Measurements from ENCODE around the gene KCNMA1.

The KCNMA1 gene

DNA sequence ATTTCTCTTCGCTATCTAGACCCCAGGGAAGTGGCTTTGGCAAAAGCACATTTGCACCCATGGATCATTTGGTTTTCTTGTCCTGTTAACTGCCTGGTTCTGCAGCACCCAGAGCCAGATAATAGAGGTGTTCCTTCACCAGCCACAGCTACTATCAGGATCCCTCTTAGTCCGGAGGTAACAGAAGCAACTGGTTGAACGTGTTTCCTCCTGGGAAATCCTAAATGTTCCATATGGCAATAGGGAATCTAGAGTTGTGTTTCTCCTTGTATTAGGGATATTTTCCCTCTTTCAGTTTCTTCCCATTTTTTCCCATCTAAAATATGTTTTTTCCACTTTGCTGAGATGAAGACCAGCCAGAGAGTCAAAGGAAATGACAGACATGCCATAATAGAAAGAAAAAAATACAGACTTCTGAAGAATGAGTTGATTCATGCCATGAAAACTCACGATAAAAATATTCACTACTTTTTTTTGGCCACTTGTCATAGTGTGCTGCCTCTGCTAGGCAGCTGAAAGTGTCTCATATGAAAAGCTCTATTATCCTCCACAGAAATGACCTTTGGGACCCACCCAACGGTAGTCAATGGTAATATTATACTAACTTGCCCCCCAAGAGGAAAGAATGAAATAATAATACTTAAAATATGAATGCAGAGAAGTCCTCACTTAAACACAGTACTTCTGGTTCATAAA, 472.8 kb downstream of the KCNMA1 start:
- no peak for DNase-seq

DNA sequence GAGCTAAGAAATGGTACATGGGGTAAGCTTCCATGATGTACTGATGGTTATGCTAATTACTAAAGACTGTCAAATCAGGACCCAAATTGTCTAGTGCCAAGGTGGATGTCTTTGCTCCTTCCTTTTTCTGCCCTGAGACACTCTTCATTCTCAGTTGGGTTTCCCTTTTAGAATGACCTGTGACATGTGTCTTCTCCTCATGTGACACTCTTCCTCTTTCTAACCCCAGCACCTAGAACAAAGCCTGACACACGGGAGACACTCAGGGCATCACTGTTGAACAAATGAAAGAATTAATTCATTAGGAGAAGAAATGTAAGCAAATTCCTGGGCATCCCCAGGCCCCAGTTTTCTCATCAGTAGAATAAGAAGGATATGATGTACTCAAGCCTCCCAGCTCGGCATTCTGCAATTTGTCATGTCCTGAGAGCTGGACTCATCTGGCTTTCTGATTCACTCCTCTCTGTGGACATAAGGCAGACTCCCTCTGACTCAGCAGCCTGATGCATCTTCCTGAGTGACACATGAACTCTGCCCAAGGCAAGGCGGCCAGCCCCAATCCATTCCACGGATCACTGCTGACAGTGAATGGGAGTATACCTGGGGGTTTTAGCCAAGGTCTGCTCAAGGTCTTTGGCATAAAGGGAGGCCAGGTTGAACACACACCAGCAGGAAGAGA, 473.8 kb downstream of the KCNMA1 start:
- peak in 1 of 2 experiments; percentile 7 for DNase-seq

DNA sequence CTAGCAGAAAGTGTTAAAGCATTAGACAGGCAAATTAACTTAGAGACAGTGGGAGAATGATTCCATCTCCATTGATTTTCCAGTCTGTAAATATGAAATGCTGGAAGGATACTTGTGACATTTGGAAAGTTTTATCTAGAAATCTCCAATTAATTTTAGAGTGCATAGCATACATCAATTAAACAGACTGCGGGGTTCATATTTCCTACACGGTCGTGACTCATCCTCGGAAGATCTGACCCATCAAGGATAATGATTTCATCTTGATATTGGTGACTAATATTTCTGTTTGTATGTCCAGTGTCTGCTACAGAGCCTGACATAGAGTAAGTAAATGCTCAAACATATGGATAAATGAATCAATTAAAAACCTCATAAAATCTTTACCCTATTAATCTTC, 474.9 kb downstream of the KCNMA1 start:
- DNase-seq = no peak

DNA sequence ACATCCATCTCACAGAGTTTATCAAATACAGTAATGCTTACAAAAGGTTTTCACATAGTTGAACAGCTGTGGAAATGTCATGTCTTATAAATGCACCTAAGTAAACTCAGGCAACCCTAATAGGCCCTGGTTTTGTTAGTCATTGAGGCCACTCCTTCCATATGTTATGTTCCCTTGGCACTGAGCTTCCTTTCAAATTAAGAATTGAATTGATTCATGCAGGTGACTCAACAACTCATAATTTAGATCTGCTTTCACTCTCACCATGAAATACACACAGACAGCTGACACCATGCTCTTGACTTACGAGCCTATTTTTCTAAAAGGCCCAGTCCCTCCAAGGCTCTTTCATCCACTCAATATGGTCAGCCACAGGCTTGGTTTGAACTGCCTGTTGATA, 476.9 kb downstream of the KCNMA1 start:
- DNase-seq = peak in 1 of 2 experiments; percentile 15

DNA sequence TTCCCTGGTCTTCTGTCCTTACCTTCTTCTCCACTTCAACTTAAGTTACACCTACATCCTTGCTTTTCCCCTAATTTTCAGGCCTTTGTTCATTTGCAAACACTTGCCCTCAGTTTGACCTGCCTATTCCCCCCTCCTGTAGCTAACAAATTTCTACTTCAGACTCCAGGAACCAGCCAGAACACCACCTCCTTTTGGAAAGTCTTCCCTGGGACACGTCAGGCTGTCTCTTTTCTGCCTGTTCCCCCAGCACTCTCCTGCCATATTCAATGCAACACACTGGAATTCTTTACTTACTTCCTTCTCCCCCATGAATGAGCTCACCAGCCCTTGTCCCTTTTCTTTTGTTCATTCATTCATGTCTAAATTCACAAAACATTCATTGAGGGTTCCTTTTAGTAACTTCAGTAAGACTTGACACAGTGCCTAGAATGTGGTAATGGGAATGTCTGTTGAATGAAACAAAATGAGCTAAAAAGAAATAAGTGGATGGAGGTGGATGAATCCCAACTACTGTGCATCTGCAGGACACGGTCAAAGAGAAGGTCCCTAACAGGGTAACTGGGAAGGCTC, 478.0 kb downstream of the KCNMA1 start:
- DNase-seq = no peak

DNA sequence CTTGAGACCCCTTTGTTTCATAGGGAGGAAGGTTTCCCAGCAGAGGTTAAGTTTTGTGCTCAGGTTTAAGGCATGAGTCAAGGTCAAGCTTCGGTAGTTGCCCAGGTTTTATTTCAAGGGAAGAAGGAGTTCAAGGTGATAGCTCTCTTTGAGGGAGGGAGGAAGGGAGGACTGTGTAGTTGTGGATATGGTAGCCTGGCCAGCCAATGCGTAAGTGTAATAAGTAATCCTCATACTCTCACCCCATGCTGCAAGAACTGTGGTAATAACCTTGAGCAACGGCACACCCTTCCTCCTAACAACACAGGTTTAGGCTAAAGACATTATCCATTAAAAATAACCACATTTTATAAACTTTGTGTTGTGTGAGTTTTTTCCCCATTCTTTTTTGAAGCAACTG, 478.9 kb downstream of the KCNMA1 start:
- no peak for DNase-seq

DNA sequence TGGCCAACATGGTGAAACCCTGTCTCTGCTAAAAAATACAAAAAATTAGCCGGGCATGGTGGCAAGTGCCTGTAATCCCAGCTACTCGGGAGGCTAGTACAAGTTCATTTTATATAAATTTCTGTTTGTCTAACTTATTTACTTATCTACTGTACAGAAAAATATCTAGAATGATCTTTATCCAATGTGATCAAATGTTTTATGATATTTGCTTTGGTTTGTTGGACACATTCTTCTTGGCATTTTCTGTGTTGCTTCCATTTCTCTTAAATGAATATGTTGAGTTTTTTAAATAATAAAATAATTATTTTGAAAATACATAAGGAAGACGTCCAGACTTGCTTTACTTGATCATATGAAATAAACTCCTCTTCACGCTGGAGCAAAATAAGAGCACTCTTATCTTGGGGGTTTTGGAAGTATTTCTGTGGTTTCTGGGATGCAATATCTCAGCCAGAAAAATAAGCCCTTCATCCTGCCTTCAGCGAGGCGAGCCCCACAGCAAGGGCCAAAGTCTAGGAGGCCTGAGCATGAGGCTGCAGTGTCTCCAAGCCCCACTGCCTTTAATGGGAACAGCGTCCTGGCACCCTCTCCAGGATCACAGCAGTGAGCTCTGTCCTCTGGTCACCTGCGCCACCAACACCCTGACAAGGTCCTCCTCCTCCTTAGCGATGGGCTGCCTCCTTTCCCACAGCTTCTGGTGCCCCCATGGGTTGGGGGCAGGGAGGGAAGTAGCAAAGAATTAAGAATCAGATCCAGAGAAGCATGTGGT, 480.2 kb downstream of the KCNMA1 start:
- DNase-seq = no peak

DNA sequence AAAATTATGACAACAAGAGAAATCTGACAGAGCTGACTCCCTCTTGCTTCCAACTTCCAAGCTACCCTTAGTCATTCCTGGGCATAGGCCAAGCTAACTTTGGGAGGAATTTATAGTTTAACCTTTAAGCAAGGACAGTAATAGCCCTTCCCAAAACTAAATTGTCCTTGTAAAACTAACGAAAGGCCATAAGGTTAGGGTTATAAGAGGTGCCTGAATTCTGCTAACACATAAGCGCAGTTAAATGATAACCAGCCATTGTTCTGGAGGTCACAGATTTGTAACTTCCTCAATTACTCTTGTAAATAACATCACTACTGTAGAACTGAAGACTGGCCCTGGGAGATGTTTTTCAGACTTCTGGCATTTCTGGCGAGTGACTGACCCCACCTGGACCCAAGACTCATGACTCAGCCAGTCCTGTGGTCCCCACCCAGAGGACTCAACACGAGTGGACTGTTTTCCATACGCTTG, 481.2 kb downstream of the KCNMA1 start:
- no peak for DNase-seq

DNA sequence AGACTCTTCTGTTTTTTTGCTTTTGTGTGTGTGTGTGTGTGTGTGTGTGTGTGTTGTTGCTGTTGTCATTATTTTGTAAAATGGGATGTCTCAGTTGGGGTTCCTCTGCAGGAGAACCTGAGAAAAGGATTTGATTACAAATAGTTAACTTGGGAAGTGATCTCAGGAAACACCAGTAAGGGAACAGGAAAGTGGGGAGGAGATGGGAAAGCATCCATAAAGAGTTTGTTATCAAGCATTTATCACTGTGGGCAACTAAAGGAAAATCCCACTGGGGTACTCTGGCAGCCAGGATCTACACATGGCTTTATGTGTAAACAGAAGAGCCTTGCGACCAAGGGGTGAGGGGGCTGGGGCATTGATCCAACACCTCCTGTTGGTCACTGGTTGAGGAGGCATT, 485.4 kb downstream of the KCNMA1 start:
- DNase-seq = no peak

DNA sequence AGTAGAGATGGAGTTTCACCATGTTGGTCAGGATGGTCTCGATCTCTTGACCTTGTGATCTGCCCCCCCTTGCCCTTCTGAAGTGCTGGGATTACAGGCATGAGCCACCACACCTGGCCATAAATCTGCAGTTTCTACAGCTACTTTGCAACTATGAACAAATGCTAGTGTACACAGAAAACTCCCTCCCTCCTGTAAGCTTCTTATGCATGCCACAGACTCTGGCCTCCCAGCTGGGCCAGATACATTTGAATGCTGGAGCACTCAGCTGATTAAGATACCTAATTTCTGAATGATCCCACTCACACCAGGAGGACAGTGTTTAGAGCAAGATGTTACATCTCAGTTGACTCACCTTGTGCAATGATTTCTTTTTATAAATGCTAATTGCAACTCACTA, 486.2 kb downstream of the KCNMA1 start:
- DNase-seq = no peak

DNA sequence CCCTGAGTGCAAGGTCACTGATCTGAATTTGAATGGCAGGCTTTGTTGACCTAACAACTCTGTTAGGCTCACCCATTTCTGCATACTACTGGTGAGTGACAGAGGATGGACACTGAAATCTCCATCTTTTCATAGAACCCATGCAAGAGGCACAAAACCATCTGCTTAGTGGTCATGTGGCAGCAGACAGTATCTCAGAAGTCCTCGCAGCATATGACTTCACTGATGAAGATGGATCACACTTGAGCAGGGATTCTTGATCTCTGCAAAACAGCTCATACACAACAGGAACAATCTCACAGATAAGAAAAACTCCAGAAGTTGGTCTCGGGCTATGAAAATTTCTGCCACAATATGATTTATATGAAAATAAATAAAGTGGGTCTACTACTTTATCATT, 487.9 kb downstream of the KCNMA1 start:
- DNase-seq = no peak

DNA sequence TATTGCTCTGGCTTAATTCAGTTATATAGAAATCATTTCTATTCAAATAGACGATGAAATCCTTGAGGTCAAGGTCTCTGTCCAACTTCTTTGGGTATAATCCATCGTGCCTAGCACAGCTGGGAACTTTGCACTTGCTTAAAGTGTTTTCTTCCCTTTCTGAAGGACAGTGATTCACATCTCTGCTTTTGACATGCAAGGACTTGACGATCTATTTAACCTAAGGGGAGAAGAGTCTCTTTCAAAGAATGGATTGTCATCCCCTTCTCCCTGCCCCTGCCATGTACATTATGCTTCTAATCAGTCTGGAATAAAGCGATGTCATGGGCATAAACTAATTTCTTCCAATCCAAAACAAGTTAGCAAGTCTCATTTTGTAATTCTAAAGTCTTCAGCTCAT, 488.6 kb downstream of the KCNMA1 start:
- DNase-seq = no peak

DNA sequence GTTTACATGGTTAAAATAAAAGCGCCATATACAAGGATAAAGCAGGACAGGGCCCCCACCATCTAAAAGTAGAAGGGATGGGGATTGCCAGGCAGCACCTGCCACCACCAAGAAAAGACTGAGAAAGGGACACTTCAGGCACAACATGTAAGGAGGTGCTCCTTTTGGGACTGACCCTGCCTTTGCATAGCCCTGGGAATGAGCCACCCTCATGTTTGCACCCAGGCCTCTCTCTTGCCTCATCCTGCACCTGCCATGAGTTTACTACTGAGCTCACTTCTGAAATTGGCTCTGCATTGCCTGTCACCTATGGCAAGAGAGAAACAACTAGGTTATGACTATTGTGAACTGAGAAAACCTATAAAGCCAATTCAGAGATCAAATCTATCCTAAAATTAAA, 489.7 kb downstream of the KCNMA1 start:
- DNase-seq = no peak

DNA sequence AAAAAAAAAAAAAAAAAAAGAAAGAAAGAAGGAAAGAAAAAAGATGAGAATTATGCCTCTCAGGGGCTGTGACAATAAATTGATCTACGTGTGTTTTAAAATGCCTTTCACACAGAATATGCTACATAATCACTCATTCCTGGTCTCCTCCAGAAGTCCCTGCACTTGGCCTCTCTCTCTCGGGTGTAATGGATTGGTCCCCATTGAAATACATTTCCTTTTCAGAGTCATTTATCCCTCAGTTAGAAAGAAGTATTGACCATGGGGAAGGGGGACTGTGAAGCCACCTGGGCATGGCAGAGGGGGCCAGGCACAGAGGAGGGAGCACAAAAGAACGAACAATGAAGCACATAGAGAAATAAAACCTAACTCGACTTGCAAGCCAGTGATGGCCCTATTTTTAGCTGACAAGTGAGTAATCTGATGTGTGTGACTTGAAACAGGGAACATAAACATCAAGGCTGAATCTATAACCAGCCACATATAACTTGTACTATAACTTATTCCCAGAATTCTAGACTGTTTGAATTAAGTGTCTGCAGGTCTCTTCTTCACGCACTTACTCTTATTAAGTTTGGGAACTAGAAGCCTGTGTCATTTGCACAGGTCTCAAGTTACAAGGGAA, 490.8 kb downstream of the KCNMA1 start:
- DNase-seq = no peak

DNA sequence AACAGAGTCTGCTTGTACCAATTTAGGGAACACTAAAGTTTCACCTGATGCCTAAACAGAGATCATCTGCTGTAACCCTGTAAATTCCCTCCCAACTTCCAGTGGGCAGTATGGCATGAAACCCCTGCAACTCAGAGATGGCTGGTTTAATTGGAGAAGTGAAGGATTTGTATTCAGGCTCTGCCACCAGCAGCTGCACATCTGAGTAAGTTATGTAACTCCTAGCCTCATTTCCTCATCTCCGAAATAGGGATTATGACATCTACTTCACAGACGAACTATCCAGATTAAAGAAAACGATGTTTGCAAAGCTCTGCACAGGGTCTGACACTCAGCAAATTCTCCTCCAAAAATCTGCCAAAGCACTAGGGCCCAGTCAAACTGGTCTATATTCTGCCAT, 493.0 kb downstream of the KCNMA1 start:
- DNase-seq = no peak

DNA sequence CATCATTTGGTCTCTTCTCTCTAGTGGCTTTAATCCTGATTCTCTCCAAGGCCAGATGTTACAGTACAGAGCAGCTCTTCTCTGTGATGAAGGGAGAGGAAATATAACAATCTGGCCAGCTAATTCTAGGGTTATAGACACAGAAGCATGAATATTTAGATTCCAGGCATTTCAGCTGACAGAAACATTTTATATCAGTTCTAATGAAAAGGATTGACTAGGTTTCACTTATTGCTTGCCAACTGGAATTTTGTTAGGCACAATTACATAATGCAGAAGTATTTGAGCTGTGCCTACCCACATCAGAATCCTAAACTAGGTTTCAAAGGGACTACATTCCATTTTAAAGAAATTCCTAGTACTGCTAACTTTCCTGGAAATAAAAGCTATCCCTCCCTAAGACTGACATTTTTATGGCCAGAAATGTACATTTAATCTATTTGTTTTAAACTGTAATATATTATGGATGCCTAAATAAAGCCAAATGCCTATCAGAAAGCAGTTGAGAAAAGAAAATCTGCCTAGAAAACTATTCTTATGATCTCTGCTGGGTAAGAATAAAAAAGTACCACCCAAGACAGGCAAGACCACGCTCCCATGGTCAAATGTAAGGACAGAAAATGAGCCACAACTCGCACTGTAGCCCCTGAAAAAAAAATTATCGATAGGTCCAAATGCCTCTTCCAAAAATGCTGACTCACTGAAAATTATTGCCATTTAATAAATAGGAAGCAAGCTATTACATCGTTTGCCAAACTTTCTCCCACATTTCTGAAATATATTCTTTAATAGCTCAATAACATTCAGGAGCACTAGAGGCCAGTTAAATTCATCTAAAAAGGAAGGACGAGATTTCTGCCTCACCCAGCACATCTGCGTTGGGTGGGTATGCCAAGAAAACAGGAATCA, 498.1 kb downstream of the KCNMA1 start:
- no peak for DNase-seq

DNA sequence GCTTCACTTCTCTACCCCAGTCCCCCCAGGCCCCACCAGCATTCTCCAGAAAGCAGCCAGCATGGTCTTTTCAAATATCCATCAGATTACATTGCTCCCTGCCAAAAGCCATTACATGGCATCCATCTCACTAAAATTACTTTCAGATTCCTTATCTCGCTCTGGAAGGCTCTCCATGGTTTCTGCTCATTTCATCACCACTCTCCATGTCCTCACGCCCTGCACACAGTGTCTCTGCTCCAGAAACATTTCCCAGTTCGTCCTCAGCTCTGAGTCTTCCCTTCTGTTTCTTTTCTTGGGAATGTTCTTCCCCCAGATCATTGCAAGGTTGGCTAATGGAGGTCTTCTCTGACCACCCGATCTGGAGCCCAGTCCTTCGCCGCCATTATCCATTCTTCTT, 499.1 kb downstream of the KCNMA1 start:
- no peak for DNase-seq

DNA sequence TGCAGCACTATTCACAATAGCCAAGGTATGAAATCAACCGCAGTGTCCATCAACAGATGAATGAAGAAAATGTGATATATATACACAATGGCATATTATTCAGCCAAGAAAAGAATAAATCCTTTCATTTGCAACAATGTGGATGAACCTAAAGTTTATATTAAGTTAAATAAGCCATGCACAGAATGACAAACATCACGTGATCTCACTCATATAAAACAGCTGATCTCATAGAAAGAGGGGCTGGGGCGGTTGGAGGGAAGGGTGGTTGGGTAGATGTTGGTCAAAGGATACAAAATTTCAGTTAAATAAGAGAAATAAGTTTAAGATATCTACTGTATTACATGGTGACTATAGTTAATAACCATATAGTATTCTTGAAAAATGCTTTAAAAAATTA, 502.1 kb downstream of the KCNMA1 start:
- no peak for DNase-seq

DNA sequence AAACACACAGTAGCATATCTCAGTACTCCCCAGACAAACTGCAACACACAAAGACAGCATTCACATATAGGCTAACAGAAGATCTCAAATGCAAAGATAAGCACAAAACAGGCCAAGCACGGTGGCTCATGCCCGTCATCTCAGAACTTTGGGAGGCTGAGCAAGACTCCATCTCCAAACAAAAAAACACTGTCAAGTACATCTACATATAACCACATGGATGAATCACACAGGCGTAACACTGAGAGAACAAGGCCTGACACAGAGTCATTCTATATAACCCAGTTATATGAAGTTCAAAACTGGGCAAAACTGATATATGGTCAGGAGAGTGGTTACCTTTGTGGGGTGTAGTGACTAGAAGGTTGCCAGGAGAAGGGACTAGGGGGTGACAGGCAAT, 506.4 kb downstream of the KCNMA1 start:
- DNase-seq = no peak

DNA sequence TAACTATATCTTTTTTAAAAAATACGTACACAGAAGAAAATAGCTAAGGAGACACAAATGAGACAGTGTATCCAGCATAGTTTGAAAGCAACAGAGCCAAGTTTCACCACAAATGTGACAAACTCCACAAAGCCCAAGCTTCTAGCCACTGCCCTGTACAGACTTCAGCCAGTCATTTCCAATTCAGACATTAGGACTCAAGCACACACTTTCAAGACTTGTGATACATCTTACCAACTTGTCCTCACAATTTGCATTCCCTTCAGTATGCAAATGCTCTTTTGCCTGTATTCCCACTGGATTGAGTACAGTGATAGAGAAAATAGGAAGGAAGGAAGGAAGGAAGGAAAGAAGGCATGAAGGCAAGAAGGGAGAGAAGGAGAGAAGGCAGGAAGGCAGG, 510.4 kb downstream of the KCNMA1 start:
- no peak for DNase-seq

DNA sequence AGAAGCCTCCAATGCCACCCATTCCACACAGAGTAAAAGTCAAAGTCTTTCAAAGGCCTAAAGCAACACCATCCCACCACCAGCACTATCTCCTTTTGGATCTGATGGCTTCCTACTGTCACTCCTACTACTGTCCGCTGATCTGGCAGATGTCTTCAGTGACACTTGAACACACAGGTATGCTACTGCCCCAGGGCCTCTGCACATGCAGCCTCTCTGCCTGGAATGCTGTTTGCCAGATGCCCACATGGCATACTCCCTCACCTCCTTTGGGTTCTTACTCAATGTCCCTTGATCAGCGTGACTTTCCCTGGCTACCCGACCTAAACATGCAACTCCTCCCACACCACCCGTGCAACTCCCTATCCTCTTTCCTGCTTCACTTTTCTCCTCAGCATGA, 512.4 kb downstream of the KCNMA1 start:
- no peak for DNase-seq

DNA sequence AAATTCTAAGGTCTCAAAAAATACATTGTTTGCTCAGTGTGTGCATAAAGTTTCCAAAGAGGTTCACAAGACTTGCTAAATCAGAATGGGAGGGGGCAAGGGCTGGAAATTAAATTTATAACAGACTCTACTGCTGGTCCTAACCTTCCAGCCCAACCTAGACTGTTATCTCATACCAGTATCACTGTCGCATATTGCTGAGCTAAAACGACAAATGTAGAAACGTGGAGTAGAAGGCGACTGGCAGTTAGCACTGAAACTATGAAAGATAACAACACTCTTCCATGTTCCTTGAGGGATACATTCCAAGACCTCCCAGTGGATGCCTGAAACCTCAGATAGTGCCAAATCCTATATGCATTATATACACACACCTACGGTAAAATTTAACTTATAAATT, 514.3 kb downstream of the KCNMA1 start:
- no peak for DNase-seq
